ENCODE measurements around the gene TLR8.

Gene TLR8

DNA sequence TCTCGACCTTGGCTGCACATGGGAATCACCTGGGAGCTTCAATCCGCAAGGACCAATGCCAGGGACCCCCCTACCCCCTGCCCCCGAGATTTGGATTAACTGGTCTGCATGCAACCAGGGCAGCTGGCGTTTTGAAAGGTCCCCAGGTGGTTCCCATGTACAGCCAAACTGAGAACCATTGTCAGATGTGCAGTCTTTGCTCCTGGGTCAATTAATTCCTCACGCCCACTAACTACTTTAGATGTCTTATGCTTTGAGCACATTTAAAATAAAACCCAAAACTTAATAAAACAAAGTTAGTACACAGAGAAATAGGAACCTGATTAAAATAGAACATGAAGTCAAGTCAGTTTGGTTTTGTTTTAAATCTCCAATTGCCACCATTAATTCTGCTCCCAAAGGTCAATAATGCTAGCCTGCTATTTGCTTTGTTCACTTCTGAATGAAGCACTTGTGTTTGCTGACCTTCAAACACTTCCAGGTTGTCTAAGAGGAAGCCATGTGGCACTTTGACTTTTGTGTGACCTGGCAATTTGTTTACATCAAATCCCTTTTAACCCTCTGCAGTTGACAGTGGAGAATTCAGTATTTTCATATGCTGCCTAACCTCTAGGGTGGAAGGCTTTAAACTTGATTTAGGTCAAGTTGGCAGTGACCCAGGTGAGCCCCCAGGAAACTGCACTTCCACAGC lies 41.3 kb downstream of the TLR8 start:
- no peaks in the 10 kb centered on the region for H3K27me3 ChIP-seq (replicated peaks)
- no peak for DNase-seq
- in situ Hi-C loops (cut with HindIII; ENCODE audit: low pct_ligation_motif_present, low sequenced_read_pairs): no loop called here
- H3K36me3 ChIP-seq (replicated peaks): no peaks in the 10 kb centered on the region
- peak overlapping the region; percentile 84 for H3K27ac ChIP-seq
- TF ChIP-seq CTCF (IDR thresholded peaks at IDR 0.05; ENCODE audit: low read depth, low read length, missing control alignments): no peak
- no peak overlapping the region for H3K4me3 ChIP-seq (ENCODE audit: low read depth, low read length)

DNA sequence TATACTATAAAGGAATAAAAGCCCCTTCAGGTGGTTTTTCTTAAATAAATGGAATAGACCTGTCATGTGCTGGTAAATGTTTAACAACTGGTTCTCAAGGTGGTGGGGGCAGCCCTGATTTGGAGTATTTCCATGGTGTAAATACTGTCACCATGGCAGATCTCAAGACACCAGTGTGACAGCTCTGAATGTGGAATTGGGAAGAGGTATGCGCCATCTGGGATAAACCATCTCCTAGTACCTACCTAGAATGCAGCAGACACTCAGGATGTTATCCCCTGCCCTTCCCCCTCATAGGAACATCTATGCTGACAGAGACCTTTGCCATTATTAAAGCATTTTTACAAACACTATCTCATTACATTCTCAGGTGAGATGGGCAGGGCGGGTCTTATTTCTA lies 42.1 kb downstream of the TLR8 start:
- H3K36me3 ChIP-seq (replicated peaks): no peaks in the 10 kb centered on the region
- H3K27me3 ChIP-seq (replicated peaks): no peaks in the 10 kb centered on the region
- no peak for DNase-seq
- H3K4me3 ChIP-seq (ENCODE audit: low read depth, low read length): no peak overlapping the region
- TF ChIP-seq CTCF (IDR thresholded peaks at IDR 0.05; ENCODE audit: low read depth, low read length, missing control alignments): no peak
- H3K27ac ChIP-seq: no peak overlapping the region
- in situ Hi-C loops (cut with HindIII; ENCODE audit: low pct_ligation_motif_present, low sequenced_read_pairs): no loop called here

- Histone ChIP-seq H3K27me3 (replicated peaks) (no peaks in the 10 kb centered on the region), H3K4me3 (ENCODE audit: low read depth, low read length) (no peak overlapping the region), H3K27ac (peak overlapping the region; percentile 68), H3K36me3 (replicated peaks) (no peaks in the 10 kb centered on the region)
- in situ Hi-C loops (cut with HindIII; ENCODE audit: low pct_ligation_motif_present, low sequenced_read_pairs): no loop called here
- DNase-seq: no peak
- TF ChIP-seq CTCF (IDR thresholded peaks at IDR 0.05; ENCODE audit: low read depth, low read length, missing control alignments): no peak
These were observed 42.9 kb downstream of the TLR8 start for GRCh38 chrX:12949205-12949926.

- H3K36me3 ChIP-seq (replicated peaks): no peaks in the 10 kb centered on the region
- H3K27ac ChIP-seq: peak overlapping the region; percentile 68
- no peak overlapping the region for H3K4me3 ChIP-seq (ENCODE audit: low read depth, low read length)
- DNase-seq: peak; percentile 87
- H3K27me3 ChIP-seq (replicated peaks): no peaks in the 10 kb centered on the region
- in situ Hi-C loops (cut with HindIII; ENCODE audit: low pct_ligation_motif_present, low sequenced_read_pairs): no loop called here
- no peak for TF ChIP-seq CTCF (IDR thresholded peaks at IDR 0.05; ENCODE audit: low read depth, low read length, missing control alignments)
These were observed 43.7 kb downstream of the TLR8 start for GRCh38 chrX:12949927-12950656.

DNA sequence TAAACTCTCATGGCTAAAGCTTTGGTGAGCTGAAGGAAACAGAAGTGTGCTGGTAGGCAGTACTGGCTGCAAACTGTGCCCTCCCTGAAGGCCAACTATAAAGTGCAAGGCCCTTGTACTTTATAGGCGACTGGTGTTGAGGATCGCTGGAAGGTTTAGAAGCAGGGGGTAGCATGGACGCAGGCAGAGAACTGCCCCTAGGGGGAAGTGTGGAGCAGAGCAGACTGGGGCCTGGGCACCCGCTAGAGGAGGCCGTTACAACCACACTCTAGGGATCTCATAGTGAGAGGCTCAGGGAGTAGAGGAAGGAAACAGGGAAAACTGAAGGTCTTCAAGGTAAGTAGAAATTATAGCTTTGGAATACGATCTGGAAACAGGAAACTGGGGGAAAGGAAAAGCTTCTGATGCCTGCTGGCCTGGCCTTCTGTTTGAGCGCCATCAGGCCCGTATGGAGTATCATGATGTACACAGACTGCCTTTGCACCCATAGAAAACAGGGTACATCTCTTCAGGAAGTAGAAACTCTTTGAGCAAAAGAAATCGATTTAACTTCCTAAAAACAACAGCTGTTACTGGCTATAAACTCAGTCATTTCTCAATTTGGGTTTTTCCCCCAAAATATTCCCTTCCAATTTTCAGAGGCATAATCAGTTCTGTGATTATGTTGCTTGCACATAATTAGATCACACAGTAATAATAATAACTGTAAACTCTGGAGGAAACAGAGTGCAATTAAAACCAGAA lies 44.6 kb downstream of the TLR8 start:
- H3K27me3 ChIP-seq (replicated peaks): no peaks in the 10 kb centered on the region
- no peak overlapping the region for H3K27ac ChIP-seq
- no peaks in the 10 kb centered on the region for H3K36me3 ChIP-seq (replicated peaks)
- H3K4me3 ChIP-seq (ENCODE audit: low read depth, low read length): no peak overlapping the region
- peak; percentile 38 for TF ChIP-seq CTCF (IDR thresholded peaks at IDR 0.05; ENCODE audit: low read depth, low read length, missing control alignments)
- in situ Hi-C loops (cut with HindIII; ENCODE audit: low pct_ligation_motif_present, low sequenced_read_pairs): no loop called here
- no peak for DNase-seq
